Spleen (tissue), 11 donors: ENCODE measurements around the gene MRPL37. TPM values are rescaled to one million over a fixed set of nuclear protein-coding genes. Genes with fewer than 3 reads are reported as not detected.

Experiments used
- DNase-seq: peaks from one replicate; pipeline ENCODE4 v3.0.0-alpha.2; 2020
- H3K27ac ChIP-seq, 8 donors: fragments of 200-600 bp; sonication (generic) in 7 of 8; 1 replicate in 4 of 8; 2 replicates in 4 of 8; pipeline versions ENCODE4 v1.5.0 to v1.8.0; 2016 to 2021; ENCODE audit warnings: inconsistent platforms in 4 of 8, mild to moderate bottlenecking in 4 of 8, moderate library complexity in 1 of 8
- H3K27me3 ChIP-seq, 7 donors: fragments of 200-600 bp; sonication (generic) in 6 of 7; replicated peaks in 1 of 7; 1 replicate in 4 of 7; 2 replicates in 3 of 7; pipeline versions ENCODE4 v1.5.0 to v1.8.0; 2016 to 2021; ENCODE audit warnings: inconsistent platforms in 3 of 7, mild to moderate bottlenecking in 1 of 7
- H3K36me3 ChIP-seq, 6 donors: fragments of 200-600 bp; sonication (generic) in 5 of 6; 1 replicate in 4 of 6; 2 replicates in 2 of 6; pipeline versions ENCODE4 v1.5.0 to v1.8.0; 2016 to 2021; ENCODE audit warnings: inconsistent platforms in 2 of 6
- H3K4me1 ChIP-seq, 6 donors: fragments of 200-600 bp; sonication (generic) in 5 of 6; 1 replicate in 3 of 6; 2 replicates in 3 of 6; pipeline versions ENCODE4 v1.5.0 to v1.8.0; 2016 to 2021; ENCODE audit warnings: inconsistent platforms in 3 of 6
- H3K4me3 ChIP-seq, 8 donors: fragments of 200-600 bp; sonication (generic) in 7 of 8; 1 replicate in 4 of 8; 2 replicates in 4 of 8; pipeline versions ENCODE4 v1.5.0 to v1.8.0; 2016 to 2021; ENCODE audit warnings: inconsistent platforms in 4 of 8, mild to moderate bottlenecking in 4 of 8, moderate library complexity in 2 of 8
- H3K9me3 ChIP-seq, 8 donors: fragments of 200-600 bp; sonication (generic) in 7 of 8; 1 replicate in 4 of 8; 2 replicates in 4 of 8; pipeline versions ENCODE4 v1.5.0 to v1.8.0; 2016 to 2021; ENCODE audit warnings: inconsistent platforms in 4 of 8
- POLR2A ChIP-seq, 3 donors: fragments of 450-650 bp; IDR thresholded peaks; one replicate each; pipeline ENCODE4 v1.5.1; 2017; ENCODE audit warnings: antibody characterized with exemption in 3 of 3, mild to moderate bottlenecking in 1 of 3
- POLR2AphosphoS5 ChIP-seq, 3 donors: sonication (generic); formaldehyde crosslinking; IDR thresholded peaks; one replicate each; pipeline ENCODE4 v1.5.1; 2017; ENCODE audit warnings: antibody characterized with exemption in 3 of 3
- WGBS, 5 donors: extraction: QIAGEN DNeasy Blood & Tissue Kit in 3 of 5; methylation state at CpG; one replicate each; pipeline versions ENCODE4 v1.1.5 to v1.1.7; 2013 to 2018; 5-methylcytosine and 5-hydroxymethylcytosine counted together
- intact Hi-C: fragments of 100-400 bp; cut with DNase I; formaldehyde crosslinking; loops from one replicate; pipeline ENCODE4 v1.15.0; 2023; ENCODE audit warnings: low total_unique reads
- polyA plus RNA-seq, 3 donors: library from polyadenylated mRNA; stranded (reverse); fragments of 200-250 nt; gene quantifications; one replicate each; pipeline ENCODE4 v1.2.1, GENCODE V29; 2013
- total RNA-seq, 7 donors: library from RNA; depleted of rRNA in 3 of 7; stranded (reverse); fragments of >200 nt in 3 of 7; fragmentation: NEBNext Ultra II Directional in 4 of 7; extraction: Animal tissue kit (Norgen Biotek cat#: 25700) in 4 of 7; gene quantifications; one replicate each; pipeline versions ENCODE4 v1.1.0 to v1.2.1, GENCODE V29; 2016 to 2021
- TF ChIP-seq, protein P1 (sequence below), 11 experiments: fragments of 200-600 bp in 7 of 11; fragments of 450-650 bp in 4 of 11; sonication (generic) in 4 of 11; IDR thresholded peaks in 8 of 11; conservative IDR thresholded peaks in 3 of 11; 1 replicate in 7 of 11; 2 replicates in 4 of 11; pipeline versions ENCODE4 v1.4.0 to v1.8.0; 2016 to 2021; ENCODE audit warnings: antibody characterized with exemption in 11 of 11, inconsistent platforms in 4 of 11, mild to moderate bottlenecking in 1 of 11
- donor health status: healthy with polysubstance abuse.
- donor health status: DM: no; HTN: no; CAD: no; lungs with moderate emphysema.
- donor health status: DM: no; HTN: no; CAD: no.
- donor health status: Bipolar disorder and iron deficiency.
- donor health status: healthy.
- donor health status: DM: no; HTN: no; CAD: no.
- donor health status: DM: yes; HTN: yes; CAD: no.

Gene MRPL37
- total and polyA plus RNA-seq, 10 donors, result 20.4 to 55.9 (median 43.3) TPM

DNA sequence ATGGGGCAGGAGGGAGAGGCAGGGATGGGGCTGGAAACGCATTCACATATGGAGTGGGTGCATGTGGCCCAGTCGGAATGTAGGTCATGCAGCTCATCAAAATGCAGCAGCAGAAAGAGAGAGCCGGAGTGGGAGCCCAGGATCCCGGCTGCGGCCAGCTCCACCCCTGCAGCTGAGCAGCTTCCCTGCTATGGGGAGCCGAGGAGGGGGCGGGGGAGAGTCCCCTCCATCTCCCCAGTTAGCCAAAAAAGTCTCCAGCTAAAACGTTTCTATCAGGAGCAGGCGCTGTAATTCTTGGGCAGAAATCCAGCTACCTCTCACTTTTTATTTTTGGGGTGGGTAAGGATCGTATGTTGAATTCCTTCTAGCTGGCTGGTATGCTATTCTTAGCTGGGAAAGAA, 39.7 kb downstream of the MRPL37 start:
- intact Hi-C loops, result no loop called here
- Histone ChIP-seq H3K9me3 (no peaks in the 10 kb centered on the region), H3K27me3 (no peaks in the 10 kb centered on the region), H3K4me3 (no peak overlapping the region), H3K4me1 (peaks cover 0 to 20% (median 4%) of the 10 kb centered on the region in 6 donors), H3K36me3 (peaks cover 0 to 92% (median 27%) of the 10 kb centered on the region in 6 donors), H3K27ac (no peak overlapping the region)
- TF ChIP-seq POLR2A (IDR thresholded peaks at IDR 0.05) (no peak), POLR2AphosphoS5 (IDR thresholded peaks at IDR 0.05) (no peak)
- TF ChIP-seq, protein P1, sequence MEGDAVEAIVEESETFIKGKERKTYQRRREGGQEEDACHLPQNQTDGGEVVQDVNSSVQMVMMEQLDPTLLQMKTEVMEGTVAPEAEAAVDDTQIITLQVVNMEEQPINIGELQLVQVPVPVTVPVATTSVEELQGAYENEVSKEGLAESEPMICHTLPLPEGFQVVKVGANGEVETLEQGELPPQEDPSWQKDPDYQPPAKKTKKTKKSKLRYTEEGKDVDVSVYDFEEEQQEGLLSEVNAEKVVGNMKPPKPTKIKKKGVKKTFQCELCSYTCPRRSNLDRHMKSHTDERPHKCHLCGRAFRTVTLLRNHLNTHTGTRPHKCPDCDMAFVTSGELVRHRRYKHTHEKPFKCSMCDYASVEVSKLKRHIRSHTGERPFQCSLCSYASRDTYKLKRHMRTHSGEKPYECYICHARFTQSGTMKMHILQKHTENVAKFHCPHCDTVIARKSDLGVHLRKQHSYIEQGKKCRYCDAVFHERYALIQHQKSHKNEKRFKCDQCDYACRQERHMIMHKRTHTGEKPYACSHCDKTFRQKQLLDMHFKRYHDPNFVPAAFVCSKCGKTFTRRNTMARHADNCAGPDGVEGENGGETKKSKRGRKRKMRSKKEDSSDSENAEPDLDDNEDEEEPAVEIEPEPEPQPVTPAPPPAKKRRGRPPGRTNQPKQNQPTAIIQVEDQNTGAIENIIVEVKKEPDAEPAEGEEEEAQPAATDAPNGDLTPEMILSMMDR (IDR thresholded peaks at IDR 0.05 in 8 of 11, conservative IDR thresholded peaks at IDR 0.05 in 3 of 11), result no peak
- 82 to 90% (median 89%) methylated on average over 9 to 10 of the region's 10 CpGs for WGBS, 5 donors
- no peak for DNase-seq

DNA sequence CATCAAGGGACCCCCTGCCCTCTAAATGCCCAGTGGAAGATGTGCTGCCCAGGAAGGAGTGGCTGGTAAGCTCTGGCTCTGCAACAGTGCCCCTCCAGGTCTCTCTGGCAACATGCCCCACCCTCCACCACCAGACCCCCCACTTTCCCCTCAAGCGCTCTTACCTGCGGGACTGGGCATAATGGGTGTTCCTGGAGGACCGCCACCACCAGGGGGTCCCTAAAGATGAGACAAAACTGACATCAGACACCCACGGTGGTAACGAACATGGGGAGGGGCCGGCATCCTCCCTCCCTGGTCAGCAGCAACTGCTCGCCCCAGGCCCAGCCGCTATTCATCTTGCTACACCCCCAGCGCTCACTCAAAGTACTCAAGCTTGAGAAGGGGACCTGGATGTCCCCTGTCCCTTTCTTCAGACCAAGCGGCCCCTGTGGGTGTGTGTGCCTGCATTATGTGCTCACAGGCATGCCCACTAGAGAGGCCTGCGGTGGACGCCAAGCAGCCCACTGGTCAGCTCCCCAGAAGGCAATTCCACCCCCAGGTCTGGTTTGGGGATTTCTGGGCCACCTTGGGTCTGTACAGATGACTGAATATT, 40.9 kb downstream of the MRPL37 start:
- DNase-seq, result no peak
- intact Hi-C loops, result no loop called here
- Histone ChIP-seq H3K4me3 (no peak overlapping the region), H3K27me3 (no peaks in the 10 kb centered on the region), H3K36me3 (peaks cover 0 to 98% (median 27%) of the 10 kb centered on the region in 6 donors), H3K4me1 (peaks cover 0 to 32% (median 12%) of the 10 kb centered on the region in 6 donors), H3K27ac (no peak overlapping the region), H3K9me3 (no peaks in the 10 kb centered on the region)
- no peak for TF ChIP-seq POLR2AphosphoS5 (IDR thresholded peaks at IDR 0.05)
- TF ChIP-seq, protein P1 (IDR thresholded peaks at IDR 0.05 in 8 of 11, conservative IDR thresholded peaks at IDR 0.05 in 3 of 11), result no peak
- TF ChIP-seq POLR2A (IDR thresholded peaks at IDR 0.05), result no peak
- 93 to 98% (median 96%) methylated on average over 5 to 12 of the region's 12 CpGs for WGBS, 5 donors

DNA sequence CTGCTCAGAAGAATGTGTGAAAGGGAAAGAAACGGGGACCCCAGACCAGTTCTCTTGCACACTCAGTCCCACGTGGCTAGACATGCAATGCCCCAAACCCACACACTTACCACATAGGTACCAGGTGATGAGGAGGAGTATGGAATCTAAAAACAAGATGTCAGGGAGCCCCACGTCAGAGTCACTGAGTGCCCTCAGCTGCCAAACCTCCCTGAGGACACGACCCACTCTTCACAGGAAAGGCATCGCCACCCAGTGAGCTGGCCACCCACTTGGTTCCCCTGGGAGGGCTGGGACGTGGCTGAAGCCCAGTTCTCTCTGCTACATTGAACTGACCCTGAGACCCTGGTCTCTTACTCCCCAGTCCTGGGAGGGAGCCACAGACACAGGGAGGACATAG, 41.4 kb downstream of the MRPL37 start:
- Histone ChIP-seq H3K27me3 (no peaks in the 10 kb centered on the region), H3K4me3 (no peak overlapping the region), H3K36me3 (peaks cover 0 to 98% (median 24%) of the 10 kb centered on the region in 6 donors), H3K4me1 (peaks cover 0 to 38% (median 13%) of the 10 kb centered on the region in 6 donors), H3K9me3 (no peaks in the 10 kb centered on the region), H3K27ac (no peak overlapping the region)
- WGBS, 5 donors, result 75 to 82% (median 77%) methylated on average over 5 to 6 of the region's 6 CpGs
- TF ChIP-seq, protein P1 (IDR thresholded peaks at IDR 0.05 in 8 of 11, conservative IDR thresholded peaks at IDR 0.05 in 3 of 11), result no peak
- TF ChIP-seq POLR2AphosphoS5 (IDR thresholded peaks at IDR 0.05), result no peak
- no peak for TF ChIP-seq POLR2A (IDR thresholded peaks at IDR 0.05)
- DNase-seq, result no peak
- intact Hi-C loops, result no loop called here

DNA sequence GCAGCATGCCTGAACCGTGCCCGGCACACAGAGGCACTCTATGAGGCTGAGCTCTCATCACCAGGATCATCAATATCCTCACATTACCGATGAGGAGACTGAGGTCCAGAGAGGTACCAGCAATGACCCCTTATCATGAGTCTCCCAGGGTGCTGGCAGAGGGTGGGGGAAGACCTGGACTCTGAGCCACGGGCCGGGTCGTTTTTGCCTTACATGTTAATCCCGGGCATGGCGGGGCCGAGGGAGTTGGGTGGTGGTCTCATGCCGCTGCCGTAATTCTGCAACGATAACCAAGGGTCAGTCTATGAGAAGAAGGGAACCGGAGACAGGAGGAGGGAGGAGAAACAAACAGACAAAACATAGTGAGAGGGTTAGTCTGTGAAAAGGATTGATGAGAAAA, 43.1 kb downstream of the MRPL37 start:
- Histone ChIP-seq H3K4me1 (peaks cover 0 to 40% (median 14%) of the 10 kb centered on the region in 6 donors), H3K36me3 (peaks cover 0 to 96% (median 13%) of the 10 kb centered on the region in 6 donors), H3K27ac (no peak overlapping the region), H3K4me3 (no peak overlapping the region), H3K27me3 (no peaks in the 10 kb centered on the region), H3K9me3 (no peaks in the 10 kb centered on the region)
- intact Hi-C loops, result no loop called here
- 95 to 97% (median 96%) methylated on average over 13 of the region's 13 CpGs for WGBS, 5 donors
- no peak for DNase-seq
- no peak for TF ChIP-seq POLR2A (IDR thresholded peaks at IDR 0.05)
- TF ChIP-seq, protein P1 (IDR thresholded peaks at IDR 0.05 in 8 of 11, conservative IDR thresholded peaks at IDR 0.05 in 3 of 11), result no peak
- no peak for TF ChIP-seq POLR2AphosphoS5 (IDR thresholded peaks at IDR 0.05)
